Fibroblast of villous mesenchyme (primary cell): ENCODE results near the gene CERT1. TPM values are rescaled to one million over a fixed set of nuclear protein-coding genes. Genes with fewer than 3 reads are reported as not detected.
"Not testable (repeated sequence)": the region's sequence is repeated elsewhere in the genome, so short reads cannot be mapped to it uniquely, and the experiment has no call there.

Experiments used
- DNase-seq: peaks from one replicate; pipeline ENCODE4 v3.0.0-alpha.2; 2010; ENCODE audit warnings: low read depth
- H3K4me3 ChIP-seq: 2 replicates; pipeline ENCODE4 v1.5.1; 2011; ENCODE audit warnings: low read depth, mild to moderate bottlenecking, low read length
- total RNA-seq: library from RNA; depleted of rRNA; stranded (reverse); fragments of >200 nt; gene quantifications from 2 replicates; pipeline ENCODE4 v1.2.3, GENCODE V29; 2012
- TF ChIP-seq, protein P1 (sequence below): IDR thresholded peaks from 2 replicates; pipeline ENCODE4 v1.5.1; 2012; ENCODE audit warnings: low read depth, mild to moderate bottlenecking, low read length; ENCODE audit not compliant: insufficient read depth

The CERT1 gene
- total RNA-seq, 1 donor: 27.2 TPM

GRCh38 chr5:75513841-75514240 is 2.4 kb upstream of the CERT1 start:
- H3K4me3 ChIP-seq: no peak overlapping the region
- DNase-seq: no peak
- TF ChIP-seq, protein P1, sequence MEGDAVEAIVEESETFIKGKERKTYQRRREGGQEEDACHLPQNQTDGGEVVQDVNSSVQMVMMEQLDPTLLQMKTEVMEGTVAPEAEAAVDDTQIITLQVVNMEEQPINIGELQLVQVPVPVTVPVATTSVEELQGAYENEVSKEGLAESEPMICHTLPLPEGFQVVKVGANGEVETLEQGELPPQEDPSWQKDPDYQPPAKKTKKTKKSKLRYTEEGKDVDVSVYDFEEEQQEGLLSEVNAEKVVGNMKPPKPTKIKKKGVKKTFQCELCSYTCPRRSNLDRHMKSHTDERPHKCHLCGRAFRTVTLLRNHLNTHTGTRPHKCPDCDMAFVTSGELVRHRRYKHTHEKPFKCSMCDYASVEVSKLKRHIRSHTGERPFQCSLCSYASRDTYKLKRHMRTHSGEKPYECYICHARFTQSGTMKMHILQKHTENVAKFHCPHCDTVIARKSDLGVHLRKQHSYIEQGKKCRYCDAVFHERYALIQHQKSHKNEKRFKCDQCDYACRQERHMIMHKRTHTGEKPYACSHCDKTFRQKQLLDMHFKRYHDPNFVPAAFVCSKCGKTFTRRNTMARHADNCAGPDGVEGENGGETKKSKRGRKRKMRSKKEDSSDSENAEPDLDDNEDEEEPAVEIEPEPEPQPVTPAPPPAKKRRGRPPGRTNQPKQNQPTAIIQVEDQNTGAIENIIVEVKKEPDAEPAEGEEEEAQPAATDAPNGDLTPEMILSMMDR: no peak

- peak overlapping the region; percentile 87 for H3K4me3 ChIP-seq
- TF ChIP-seq, protein P1: no peak
- DNase-seq: peak; percentile 41
These were observed 1.1 kb upstream of the CERT1 start for GRCh38 chr5:75512383-75513074.

GRCh38 chr5:75510836-75511434 is 494 bp downstream of the CERT1 start:
- no peak for DNase-seq
- TF ChIP-seq, protein P1: no peak
- peak overlapping the region; percentile 87 for H3K4me3 ChIP-seq

- DNase-seq: peak; percentile 46
- TF ChIP-seq, protein P1: no peak
- peak overlapping the region; percentile 87 for H3K4me3 ChIP-seq
These were observed 1.0 kb downstream of the CERT1 start for GRCh38 chr5:75510417-75510835.

DNA sequence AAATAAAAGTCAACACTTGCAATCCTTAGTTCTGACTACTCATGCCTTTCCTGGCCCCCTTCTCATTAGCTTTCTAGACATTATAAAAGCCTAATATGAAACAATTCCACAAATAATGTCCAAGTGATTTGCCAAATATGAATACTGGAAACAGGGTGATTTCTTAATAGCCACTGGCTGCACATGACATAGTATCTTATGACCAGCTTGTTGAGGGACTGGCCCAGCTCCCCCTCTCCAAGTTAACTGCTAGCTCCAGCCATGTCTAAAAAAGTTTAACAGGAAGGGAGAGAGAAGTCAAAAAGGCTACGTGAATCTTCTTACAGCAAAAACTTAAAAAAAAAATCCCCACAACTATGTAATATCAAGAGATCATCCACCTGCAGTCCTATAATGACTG is 1.5 kb downstream of the CERT1 start:
- DNase-seq: peak; percentile 79
- TF ChIP-seq, protein P1: no peak
- peak overlapping the region; percentile 87 for H3K4me3 ChIP-seq

DNA sequence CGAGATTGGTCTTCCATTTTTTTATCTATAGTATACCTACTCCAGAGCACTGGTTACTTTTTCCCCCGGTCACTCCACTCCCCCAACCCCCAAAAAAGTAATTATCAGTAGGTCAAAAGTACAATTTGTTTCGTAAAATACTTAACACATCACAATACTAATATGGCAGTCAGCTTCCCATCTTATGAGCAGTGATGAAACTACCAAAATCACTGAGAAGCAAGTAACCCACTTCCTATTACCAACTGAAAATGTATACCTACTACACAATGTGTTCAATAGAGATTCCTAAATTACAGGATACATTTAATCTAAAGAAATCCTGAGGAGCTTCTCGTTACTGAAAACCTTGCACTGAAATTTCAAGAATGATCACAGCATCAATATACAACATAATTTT is 1.9 kb downstream of the CERT1 start:
- TF ChIP-seq, protein P1: no peak
- peak overlapping the region; percentile 87 for H3K4me3 ChIP-seq
- DNase-seq: no peak

- no peak overlapping the region for H3K4me3 ChIP-seq
- DNase-seq: no peak
- TF ChIP-seq, protein P1: no peak
These were observed 3.6 kb downstream of the CERT1 start for GRCh38 chr5:75507841-75508240.

- H3K4me3 ChIP-seq, DNase-seq: not testable (repeated sequence)
These were observed 6.3 kb downstream of the CERT1 start for GRCh38 chr5:75505112-75505511.

- not testable (repeated sequence) for DNase-seq, H3K4me3 ChIP-seq
These were observed 12.6 kb downstream of the CERT1 start for GRCh38 chr5:75498875-75499274.
